CD4-positive, alpha-beta T cell treated with Interleukin-1 beta for 1 hour (primary cell): Measurements from ENCODE around the gene SSH2.
A peak's percentile ranks its signal among the peaks of the same experiment; 100 is the strongest.

Source experiments
- DNase-seq, 2 donors: peaks; one replicate each; pipeline ENCODE4 v3.0.0-alpha.2; 2020 to 2022

SSH2 gene

GRCh38 chr17:29597361-29598172 lies 332.5 kb downstream of the SSH2 start:
- no peak for DNase-seq

GRCh38 chr17:29596811-29597210 lies 333.2 kb downstream of the SSH2 start:
- DNase-seq, result no peak

- no peak for DNase-seq
Measured at GRCh38 chr17:29595943-29596774, 333.9 kb downstream of the SSH2 start.

GRCh38 chr17:29595107-29595942 lies 334.7 kb downstream of the SSH2 start:
- no peak for DNase-seq

GRCh38 chr17:29594519-29595090 lies 335.4 kb downstream of the SSH2 start:
- no peak for DNase-seq

- no peak for DNase-seq
Measured at GRCh38 chr17:29593591-29594518, 336.2 kb downstream of the SSH2 start.

- no peak for DNase-seq
Measured at GRCh38 chr17:29592850-29593551, 337.0 kb downstream of the SSH2 start, which contains the start of gene ANKRD13B. Gene ANKRD13B (plus strand): TSS chr17:29593132. CDS start chr17:29593622, 490 bp downstream.

GRCh38 chr17:29591737-29592608 lies 338.1 kb downstream of the SSH2 start:
- peak; percentile 78 to 81 for DNase-seq

- peak in 1 of 2 donors; percentile 28 for DNase-seq
Measured at GRCh38 chr17:29591146-29591736, 338.8 kb downstream of the SSH2 start.

- no peak for DNase-seq
Measured at GRCh38 chr17:29590411-29591145, 339.4 kb downstream of the SSH2 start.

GRCh38 chr17:29589524-29590410 lies 340.3 kb downstream of the SSH2 start, which contains the start of gene GIT1:
Gene GIT1 (minus strand): TSS chr17:29589648. CDS start chr17:29589378, 270 bp downstream.
- DNase-seq, result peak; percentile 87

- peak; percentile 52 to 54 for DNase-seq
Measured at GRCh38 chr17:29588562-29589411, 341.2 kb downstream of the SSH2 start.

GRCh38 chr17:29588017-29588561 lies 341.9 kb downstream of the SSH2 start:
- DNase-seq, result no peak

- no peak for DNase-seq
Measured at GRCh38 chr17:29587591-29587990, 342.4 kb downstream of the SSH2 start.

- DNase-seq, result no peak
Measured at GRCh38 chr17:29586676-29587469, 343.2 kb downstream of the SSH2 start.
